Endothelial cell (in vitro differentiated cells): Measurements from ENCODE around the gene AUTS2. TPM values are rescaled to one million over a fixed set of nuclear protein-coding genes. Genes with fewer than 3 reads are reported as not detected.

Experiments used
- DNase-seq: peaks from one replicate; pipeline ENCODE4 v3.0.0; 2021; ENCODE audit warnings: low spot score
- H3K27ac Mint-ChIP-seq: one replicate; pipeline ENCODE4 v1.8.0; 2021; ENCODE audit warnings: mixed read lengths, inconsistent platforms; ENCODE audit not compliant: unreplicated experiment
- H3K27me3 Mint-ChIP-seq: one replicate; pipeline ENCODE4 v1.8.0; 2021; ENCODE audit warnings: mild to moderate bottlenecking, moderate library complexity, mixed read lengths, inconsistent platforms; ENCODE audit not compliant: unreplicated experiment
- H3K36me3 Mint-ChIP-seq: one replicate; pipeline ENCODE4 v1.8.0; 2021; ENCODE audit warnings: mild to moderate bottlenecking, low read depth, mixed read lengths, inconsistent platforms; ENCODE audit not compliant: unreplicated experiment
- H3K4me1 Mint-ChIP-seq: one replicate; pipeline ENCODE4 v1.8.0; 2021; ENCODE audit warnings: mild to moderate bottlenecking, mixed read lengths, inconsistent platforms; ENCODE audit not compliant: unreplicated experiment
- H3K4me3 Mint-ChIP-seq: one replicate; pipeline ENCODE4 v1.8.0; 2021; ENCODE audit warnings: mild to moderate bottlenecking, mixed read lengths, inconsistent platforms; ENCODE audit not compliant: unreplicated experiment
- H3K9me3 Mint-ChIP-seq: one replicate; pipeline ENCODE4 v1.8.0; 2021; ENCODE audit warnings: mixed read lengths, inconsistent platforms; ENCODE audit not compliant: unreplicated experiment
- CTCF ChIP-seq: fragments of 200-600 bp; sonication (generic); IDR thresholded peaks from one replicate; pipeline ENCODE4 v1.5.0; 2021; ENCODE audit warnings: antibody characterized with exemption; ENCODE audit not compliant: unreplicated experiment
- total RNA-seq: library from RNA; stranded (reverse); fragmentation: NEBNext Ultra II Directional; extraction: Animal tissue kit (Norgen Biotek cat#: 25700); gene quantifications from one replicate; pipeline ENCODE4 v1.2.1, GENCODE V29; 2021; ENCODE audit not compliant: unreplicated experiment

Gene AUTS2
- total RNA-seq, 1 donor from 2014 or later, result 103 TPM

GRCh38 chr7:69736126-69736810 is 138.0 kb downstream of the AUTS2 start:
- no peaks in the 10 kb centered on the region for H3K9me3 Mint-ChIP-seq
- H3K36me3 Mint-ChIP-seq, result no peaks in the 10 kb centered on the region
- peaks cover 31% of the 10 kb centered on the region for H3K4me1 Mint-ChIP-seq
- no peak overlapping the region for H3K4me3 Mint-ChIP-seq
- no peak overlapping the region for H3K27ac Mint-ChIP-seq
- H3K27me3 Mint-ChIP-seq, result peaks cover 1% of the 10 kb centered on the region
- TF ChIP-seq CTCF, result no peak
- no peak for DNase-seq

- Mint-ChIP-seq H3K27me3 (peaks cover 1% of the 10 kb centered on the region), H3K4me3 (no peak overlapping the region), H3K9me3 (no peaks in the 10 kb centered on the region), H3K27ac (no peak overlapping the region), H3K4me1 (peaks cover 20% of the 10 kb centered on the region), H3K36me3 (no peaks in the 10 kb centered on the region)
- DNase-seq, result no peak
- TF ChIP-seq CTCF, result no peak
These were observed 140.2 kb downstream of the AUTS2 start for GRCh38 chr7:69738396-69738951.

- Mint-ChIP-seq H3K36me3 (no peaks in the 10 kb centered on the region), H3K27ac (no peak overlapping the region), H3K9me3 (no peaks in the 10 kb centered on the region), H3K4me1 (peaks cover 20% of the 10 kb centered on the region), H3K4me3 (no peak overlapping the region), H3K27me3 (peaks cover 1% of the 10 kb centered on the region)
- TF ChIP-seq CTCF, result no peak
- DNase-seq, result no peak
These were observed 140.9 kb downstream of the AUTS2 start for GRCh38 chr7:69739190-69739589.

- H3K4me1 Mint-ChIP-seq, result peaks cover 20% of the 10 kb centered on the region
- no peak for DNase-seq
- no peaks in the 10 kb centered on the region for H3K27me3 Mint-ChIP-seq
- H3K4me3 Mint-ChIP-seq, result no peak overlapping the region
- H3K36me3 Mint-ChIP-seq, result no peaks in the 10 kb centered on the region
- no peak overlapping the region for H3K27ac Mint-ChIP-seq
- no peak for TF ChIP-seq CTCF
- H3K9me3 Mint-ChIP-seq, result no peaks in the 10 kb centered on the region
These were observed 141.7 kb downstream of the AUTS2 start for GRCh38 chr7:69739931-69740431.

- H3K9me3 Mint-ChIP-seq, result no peaks in the 10 kb centered on the region
- H3K4me3 Mint-ChIP-seq, result no peak overlapping the region
- no peak for DNase-seq
- H3K4me1 Mint-ChIP-seq, result peaks cover 22% of the 10 kb centered on the region
- peaks cover 6% of the 10 kb centered on the region for H3K36me3 Mint-ChIP-seq
- H3K27ac Mint-ChIP-seq, result no peak overlapping the region
- TF ChIP-seq CTCF, result no peak
- H3K27me3 Mint-ChIP-seq, result no peaks in the 10 kb centered on the region
These were observed 144.0 kb downstream of the AUTS2 start for GRCh38 chr7:69742237-69742636.
